Right lobe of liver (tissue), 4 donors: Measurements from ENCODE around the gene TM6SF1.

ENCODE experiments used
- CTCF ChIP-seq, 4 donors: fragments of 200-600 bp in 3 of 4; fragments of 450-650 bp in 1 of 4; IDR thresholded peaks; one replicate each; pipeline versions ENCODE4 v1.5.1 to v1.8.0; 2016 to 2022; ENCODE audit warnings: antibody characterized with exemption in 4 of 4, mild to moderate bottlenecking in 2 of 4
- POLR2A ChIP-seq: fragments of 450-650 bp; IDR thresholded peaks from one replicate; pipeline ENCODE4 v1.6.1; 2017; ENCODE audit warnings: antibody characterized with exemption, mild to moderate bottlenecking
- donor health status: DM: no; HTN: no; CAD: no.
- donor health status: DM: no; HTN: no; CAD: no.
- donor health status: DM: no; HTN: yes; CAD: no.

- TF ChIP-seq CTCF (IDR thresholded peaks at IDR 0.05) (no peak), POLR2A (no peak)
Observed at GRCh38 chr15:83099290-83099689, 8.2 kb upstream of the TM6SF1 start.
